ENCODE data around the gene TMEM91. TPM values are rescaled to one million over a fixed set of nuclear protein-coding genes. Genes with fewer than 3 reads are reported as not detected.

The TMEM91 gene
- total and polyA plus RNA-seq, 2 experiments from 2014 or later, result 9.3 to 10.6 TPM

- peaks cover 35% of the 10 kb centered on the region for H3K27me3 Mint-ChIP-seq (ENCODE audit: insufficient read depth, low read depth, poor library complexity)
- peak overlapping the region; percentile 68; the same call in 1 of the 2 replicates for H3K27ac Mint-ChIP-seq
- no peak for DNase-seq (ENCODE audit: low spot score)
- H3K4me1 Mint-ChIP-seq, result peaks cover 54% of the 10 kb centered on the region
- H3F3A ChIP-seq (replicated peaks; ENCODE audit: low read depth), result peaks cover 19% of the 10 kb centered on the region
- TF ChIP-seq STAT1 (IDR thresholded peaks at IDR 0.05; ENCODE audit: unreplicated experiment), result no peak
- no peak for TF ChIP-seq CREB1 (CRISPR knock-in tag; IDR thresholded peaks at IDR 0.05; ENCODE audit: low read depth)
- TF ChIP-seq CTCF (conservative IDR thresholded peaks at IDR 0.05; ENCODE audit: low read depth in 2 of 2), result no peak
- TF ChIP-seq NANOG (IDR thresholded peaks at IDR 0.05; ENCODE audit: borderline replicate concordance), result no peak
- no peak for TF ChIP-seq POLR2AphosphoS5 (IDR thresholded peaks at IDR 0.05; ENCODE audit: low read depth)
- TF ChIP-seq ZNF462 (CRISPR knock-in tag; IDR thresholded peaks at IDR 0.05), result no peak
- TF ChIP-seq ZNF114 (CRISPR knock-in tag; IDR thresholded peaks at IDR 0.05), result no peak
- TF ChIP-seq JUNB (IDR thresholded peaks at IDR 0.05; ENCODE audit: unreplicated experiment), result no peak
- TF ChIP-seq ZNF331 (CRISPR knock-in tag; IDR thresholded peaks at IDR 0.05; ENCODE audit: low read depth), result no peak
- TF ChIP-seq EZH2 (IDR thresholded peaks at IDR 0.05; ENCODE audit: low read depth, unreplicated experiment), result no peak
- TF ChIP-seq EZH2phosphoT487 (IDR thresholded peaks at IDR 0.05; ENCODE audit: unreplicated experiment), result no peak
- H3K27me3 ChIP-seq (ENCODE audit: insufficient read depth), result peaks cover 10% of the 10 kb centered on the region
- H3K9me3 Mint-ChIP-seq, result no peaks in the 10 kb centered on the region; the same call in 2 of the 3 replicates
- H3K4me1 ChIP-seq (ENCODE audit: insufficient read depth), result peaks cover 45% of the 10 kb centered on the region
- no peaks in the 10 kb centered on the region for H4K20me1 ChIP-seq (replicated peaks; ENCODE audit: insufficient read depth)
- H3K9me2 ChIP-seq (ENCODE audit: insufficient read depth), result no peaks in the 10 kb centered on the region
- H3K36me3 Mint-ChIP-seq (ENCODE audit: low read depth), result no peaks in the 10 kb centered on the region; the same call in 2 of the 3 replicates
- no peak for ATAC-seq
- H3K79me2 ChIP-seq (replicated peaks; ENCODE audit: insufficient read depth), result no peaks in the 10 kb centered on the region
- no peak overlapping the region for H3K4me3 Mint-ChIP-seq
- H2AFZ ChIP-seq, result no peak overlapping the region
- H3K27ac ChIP-seq (ENCODE audit: low read depth), result no peak overlapping the region
- H3K4me2 ChIP-seq, result no peak overlapping the region
- no peaks in the 10 kb centered on the region for H3K36me3 ChIP-seq (ENCODE audit: insufficient read depth)
- no peak overlapping the region for H3K4me3 ChIP-seq
Observed at GRCh38 chr19:41328842-41329225, 47.5 kb upstream of the TMEM91 start.

All from GM23338 (cell line).